Left renal pelvis (tissue), 4 donors: ENCODE measurements around the gene NDUFB5. TPM values are rescaled to one million over a fixed set of nuclear protein-coding genes. Genes with fewer than 3 reads are reported as not detected.

Experiments
- DNase-seq, 4 donors: peaks; one replicate each; pipeline ENCODE4 v3.0.0-alpha.2; 2013; ENCODE audit warnings: low read depth in 4 of 4, low spot score in 3 of 4
- polyA plus RNA-seq, 4 donors: library from polyadenylated mRNA; unstranded; fragments of 120-200 nt; gene quantifications; one replicate each; pipeline ENCODE4 v1.2.1, GENCODE V29; 2013; ENCODE audit not compliant: insufficient read length in 4 of 4

The NDUFB5 gene
- polyA plus RNA-seq, 4 donors, result 116 to 246 (median 188) TPM

DNA sequence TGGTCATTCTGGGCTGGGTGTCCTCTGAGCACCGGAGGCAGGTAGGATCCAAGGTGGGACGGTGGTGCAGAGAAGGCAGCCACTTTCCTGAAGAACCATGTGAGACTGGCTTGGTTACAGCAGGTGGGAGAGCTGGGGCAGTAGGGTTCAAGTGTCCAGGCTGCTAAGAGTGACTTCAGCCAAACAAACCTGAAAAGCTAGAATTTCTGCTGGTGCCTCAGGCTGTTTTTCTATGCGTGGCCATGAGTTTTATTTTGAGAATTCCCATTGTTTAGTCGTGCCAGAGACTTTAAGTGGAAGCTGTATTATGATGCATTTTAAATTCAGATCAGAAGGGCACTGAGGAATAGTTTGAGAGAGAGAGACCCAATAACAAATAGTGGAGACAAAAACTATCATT is 68.3 kb downstream of the NDUFB5 start:
- no peak for DNase-seq

DNA sequence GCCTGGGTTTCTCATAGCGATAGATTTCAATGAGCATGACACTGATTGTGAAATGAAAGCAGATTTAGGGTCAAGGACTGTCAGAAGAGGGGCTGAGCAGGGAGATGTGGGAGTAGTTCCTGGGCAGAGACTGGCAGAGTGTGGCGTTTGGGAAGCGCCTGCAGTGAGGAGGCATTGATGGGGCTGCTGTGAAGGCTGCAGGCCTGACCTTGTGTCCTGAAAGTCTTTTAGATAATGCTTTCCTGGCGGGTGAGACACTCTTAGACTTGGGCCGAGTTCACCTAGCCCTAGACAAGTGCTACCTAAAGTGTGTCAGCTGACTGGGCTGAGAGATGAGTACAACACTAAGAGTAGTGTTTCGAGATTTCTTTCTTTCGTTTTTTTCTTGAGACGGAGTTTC is 68.9 kb downstream of the NDUFB5 start:
- no peak for DNase-seq

DNA sequence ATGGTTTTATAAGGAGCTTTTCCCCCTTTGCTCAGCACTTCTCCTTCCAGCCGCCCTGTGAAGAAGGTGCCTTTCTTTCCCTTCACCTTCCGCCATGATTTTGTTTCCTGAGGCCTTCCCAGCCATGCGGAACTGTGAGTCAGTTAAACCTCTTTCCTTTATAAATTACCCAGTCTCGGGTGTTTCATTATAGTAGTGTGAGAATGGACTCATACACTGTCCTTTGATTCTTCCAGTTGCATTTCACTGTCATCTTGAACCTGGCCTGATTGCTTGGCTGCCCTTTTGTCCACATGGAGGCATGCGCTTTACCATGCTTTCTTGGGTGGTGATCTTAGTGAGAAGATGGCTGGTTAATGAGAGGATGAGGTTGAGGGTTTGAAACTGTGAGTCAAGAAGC is 71.5 kb downstream of the NDUFB5 start:
- DNase-seq, result no peak

Other genes starting within 250 kb of the NDUFB5 start
- gene GNB4, start 153.3 kb upstream of the NDUFB5 start, polyA plus RNA-seq, result 10 to 100 TPM; 24.5 to 44.9 (median 33.6) TPM
- gene ACTL6A, start 41.9 kb upstream of the NDUFB5 start, polyA plus RNA-seq, result 100 to 1,000 TPM in 2 of 4 donors, 10 to 100 TPM in 2; 74.9 to 121 (median 100) TPM
- 10 to 100 TPM; 47.9 to 74.3 (median 60.5) TPM for gene MRPL47, start 156 bp upstream of the NDUFB5 start, polyA plus RNA-seq
- gene USP13, start 48.2 kb downstream of the NDUFB5 start, polyA plus RNA-seq, result 10 to 100 TPM; 12.1 to 16.7 (median 14.8) TPM